NCI-H748 treated with DMSO at 0.1 percent for 48 hours (cell line): Measurements from ENCODE around the gene TOM1L2.

Experiments
- DNase-seq: peaks from one replicate; lab custom pipeline; 2025; lab: John Stamatoyannopoulos, UW

Gene TOM1L2

DNA sequence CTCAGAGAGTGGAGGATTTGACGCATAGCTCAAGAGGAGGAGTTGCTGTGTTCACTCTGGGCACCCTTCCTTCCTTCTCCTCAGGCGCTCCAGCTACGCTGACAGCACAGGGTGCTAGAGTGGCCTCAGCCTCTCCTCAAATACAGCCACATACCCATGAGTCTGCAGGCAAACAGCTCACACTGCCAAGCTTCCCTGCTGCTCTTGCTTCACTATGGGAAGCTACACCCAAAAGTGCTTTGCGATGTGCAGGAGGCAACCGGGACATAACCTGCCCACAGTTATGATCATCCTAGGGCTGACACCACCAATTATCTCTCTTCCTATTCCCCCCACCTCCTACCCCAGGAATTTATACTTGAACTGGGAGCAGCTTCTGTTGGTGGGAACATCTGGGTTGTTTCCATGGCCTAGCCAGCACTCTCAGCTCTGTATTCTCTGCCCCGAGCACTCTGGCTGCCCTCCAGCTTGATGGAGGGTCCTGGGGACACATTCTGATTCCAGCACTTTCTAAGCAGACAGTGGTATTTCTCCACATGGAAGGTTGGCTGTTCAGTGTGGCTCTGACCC lies 95.2 kb downstream of the TOM1L2 start:
- no peak for DNase-seq

DNA sequence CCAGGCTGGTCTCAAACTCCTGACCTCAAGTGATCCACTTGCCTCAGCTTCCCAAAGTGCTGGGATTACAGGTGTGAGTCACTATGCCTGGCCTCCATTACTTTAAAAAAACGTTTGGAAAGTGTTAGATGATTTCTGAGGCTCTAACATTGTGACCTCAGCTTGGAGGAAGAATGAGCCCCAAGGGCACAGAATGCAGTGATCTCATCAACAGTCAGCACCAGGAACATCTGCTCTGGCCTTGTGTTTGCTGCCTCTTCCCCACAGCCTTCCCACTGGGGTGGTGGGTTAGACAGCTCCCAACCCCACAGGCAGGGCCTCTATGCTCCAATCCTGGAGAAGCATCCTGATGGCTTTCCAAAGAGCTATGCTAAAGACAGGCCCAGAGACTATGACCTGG lies 97.7 kb downstream of the TOM1L2 start:
- DNase-seq = no peak

DNA sequence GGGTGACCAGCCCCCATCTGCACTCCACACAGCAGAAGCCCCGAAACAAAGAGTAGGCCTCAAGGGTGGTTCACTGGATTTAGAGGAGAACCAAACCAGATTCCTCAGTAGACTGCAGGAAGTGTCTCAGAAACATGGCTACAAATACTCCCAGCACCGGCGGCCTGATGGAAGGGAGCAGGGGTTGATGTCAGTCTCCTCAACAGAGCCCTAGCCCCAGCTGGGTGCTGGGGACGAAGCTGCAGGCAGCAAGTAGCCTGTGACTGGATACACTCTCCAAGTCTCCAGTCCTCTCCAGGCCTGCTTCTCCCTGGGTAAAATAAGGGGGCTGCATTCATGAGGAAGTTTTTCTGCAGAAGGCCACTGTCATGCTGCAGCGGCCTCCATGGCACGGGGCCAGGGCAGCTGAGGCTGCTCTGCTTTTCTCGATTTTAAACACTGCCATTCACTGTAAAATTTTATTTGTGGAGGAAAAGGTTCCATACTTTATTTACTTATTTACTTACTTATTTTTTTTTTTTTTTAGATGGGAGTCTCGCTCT lies 98.7 kb downstream of the TOM1L2 start:
- no peak for DNase-seq

DNA sequence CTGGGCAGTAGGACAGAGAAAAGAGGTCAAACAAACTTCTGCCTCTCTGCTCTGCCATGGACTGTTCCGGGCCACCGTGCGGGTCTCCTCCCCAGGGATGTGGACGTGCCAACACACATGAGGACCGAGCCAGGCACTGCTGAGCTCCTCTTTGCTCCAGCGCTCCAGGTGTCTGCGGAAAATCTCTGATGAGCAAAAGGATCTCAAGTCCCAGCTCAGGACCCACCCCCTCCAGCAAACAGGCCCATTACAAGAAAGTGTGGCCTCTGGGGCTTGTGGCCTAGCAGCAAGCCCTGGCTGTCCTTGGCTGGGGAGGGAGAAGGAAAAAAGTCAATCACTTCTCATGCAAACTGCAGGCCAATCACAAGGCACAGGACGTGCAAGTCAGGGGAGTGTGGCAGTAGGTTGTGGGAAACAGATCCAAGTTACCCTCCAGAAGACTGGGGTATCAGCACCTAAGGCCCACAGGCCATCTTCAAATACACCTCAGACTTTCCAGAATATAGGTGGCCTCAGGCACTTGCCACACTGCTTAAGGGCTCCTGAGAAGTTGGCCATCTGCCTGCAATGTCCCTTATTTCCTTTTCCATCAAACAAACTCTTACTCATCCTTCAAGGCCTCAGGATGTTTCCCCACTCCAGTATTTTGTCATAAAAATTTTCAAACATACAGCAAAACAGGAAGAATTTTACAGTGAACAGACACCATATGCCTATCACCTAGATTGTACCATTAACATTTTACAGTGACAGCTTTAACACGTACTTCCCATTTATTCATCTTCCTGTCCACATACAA lies 99.5 kb downstream of the TOM1L2 start:
- no peak for DNase-seq

DNA sequence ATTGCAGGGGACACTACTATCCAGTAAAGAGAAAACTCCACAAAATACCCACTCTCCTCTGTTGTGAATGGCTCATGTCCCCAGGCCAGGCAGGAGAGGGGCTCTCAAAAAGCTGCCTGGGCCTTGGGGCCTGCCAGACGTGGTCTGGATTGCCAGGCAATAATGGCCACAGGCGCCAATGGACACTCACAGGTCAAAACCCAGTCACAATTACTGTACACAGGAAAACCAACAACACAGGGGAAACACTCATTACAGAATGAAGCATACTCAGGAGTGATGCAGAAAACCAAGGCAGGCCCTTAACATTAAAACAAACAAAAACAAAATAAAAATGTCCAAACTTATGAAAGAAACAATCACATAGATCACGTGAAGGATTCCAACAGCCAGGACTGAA lies 100.3 kb downstream of the TOM1L2 start:
- DNase-seq = no peak

DNA sequence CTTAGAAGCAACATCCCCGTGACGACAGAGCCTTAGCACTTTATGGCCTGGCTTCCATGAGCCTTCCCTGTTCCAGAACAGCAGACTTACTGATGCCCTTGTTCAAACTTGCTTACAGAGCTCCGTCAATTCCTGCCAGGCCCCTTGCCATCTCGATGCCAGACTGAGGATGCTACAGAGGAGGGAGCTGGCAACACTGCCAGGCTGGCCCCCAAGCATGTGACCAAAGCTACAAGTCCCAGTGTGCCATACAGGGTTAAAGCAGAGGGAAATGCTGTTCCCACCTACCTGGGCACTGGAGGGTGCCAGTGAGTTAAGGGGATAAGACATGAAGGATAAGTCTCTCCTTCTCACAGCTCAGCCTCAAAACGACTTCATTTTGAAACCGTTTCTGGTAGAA lies 102.0 kb downstream of the TOM1L2 start:
- no peak for DNase-seq

DNA sequence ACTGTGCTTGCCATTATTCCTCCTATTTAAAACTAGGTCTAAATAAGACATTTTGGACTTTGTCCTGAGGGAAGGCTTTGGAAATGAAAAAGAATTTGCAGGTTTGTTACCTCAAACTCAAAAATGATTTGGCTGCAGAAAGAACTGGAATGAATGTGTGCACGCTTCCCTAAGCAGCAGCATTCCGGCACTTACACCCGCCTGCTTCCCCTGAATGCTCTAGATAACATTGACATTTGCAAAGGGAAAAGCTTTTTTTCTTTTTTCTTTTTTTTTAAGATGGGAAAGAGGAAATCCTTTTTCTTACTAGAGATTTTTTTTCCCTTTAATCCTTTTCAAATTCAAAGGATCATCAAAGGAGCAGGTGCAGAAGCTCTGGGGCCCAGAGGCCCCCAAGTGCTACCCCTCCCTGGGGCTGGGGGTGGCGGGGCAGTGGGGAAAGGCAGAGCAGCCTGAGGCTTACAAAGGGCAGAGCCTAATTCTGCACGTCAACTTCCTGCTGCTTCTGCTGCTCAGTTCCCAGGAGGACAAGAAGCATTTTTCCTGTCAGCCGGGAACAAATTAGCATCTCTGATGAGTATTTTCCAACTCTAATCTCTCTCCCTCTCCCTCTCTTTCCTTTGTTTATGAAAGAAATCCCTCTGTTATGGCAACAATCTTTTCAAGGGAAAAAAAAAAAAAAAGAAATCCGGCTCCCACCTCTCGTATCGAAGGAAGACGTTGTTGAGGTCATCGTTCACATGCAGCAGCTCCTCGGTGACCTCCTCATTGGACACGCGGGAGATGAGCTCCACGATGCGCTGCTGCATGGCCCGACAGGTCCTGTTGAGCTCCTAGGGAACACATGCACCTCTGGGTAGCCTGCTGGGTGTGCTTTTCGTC lies 103.3 kb downstream of the TOM1L2 start:
- no peak for DNase-seq

DNA sequence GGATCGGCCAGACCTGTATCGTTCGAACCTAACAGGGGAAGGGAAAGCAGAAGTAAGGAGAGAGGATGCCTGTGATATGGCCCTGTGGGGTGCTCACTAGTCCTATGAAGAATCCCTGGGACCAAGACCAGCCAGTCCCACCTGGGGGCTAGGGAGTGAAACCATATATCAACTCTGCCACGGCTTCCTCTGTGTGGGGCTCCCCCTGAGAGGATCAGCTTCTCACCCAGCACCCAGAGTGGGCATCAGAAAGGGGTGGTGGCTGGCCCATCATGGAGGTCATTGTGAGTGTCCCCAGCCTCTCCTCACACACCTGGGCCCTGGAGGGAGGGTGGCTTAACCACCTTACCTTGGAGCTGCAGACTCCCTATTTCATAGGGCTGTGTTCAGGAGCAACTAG lies 105.3 kb downstream of the TOM1L2 start:
- no peak for DNase-seq

DNA sequence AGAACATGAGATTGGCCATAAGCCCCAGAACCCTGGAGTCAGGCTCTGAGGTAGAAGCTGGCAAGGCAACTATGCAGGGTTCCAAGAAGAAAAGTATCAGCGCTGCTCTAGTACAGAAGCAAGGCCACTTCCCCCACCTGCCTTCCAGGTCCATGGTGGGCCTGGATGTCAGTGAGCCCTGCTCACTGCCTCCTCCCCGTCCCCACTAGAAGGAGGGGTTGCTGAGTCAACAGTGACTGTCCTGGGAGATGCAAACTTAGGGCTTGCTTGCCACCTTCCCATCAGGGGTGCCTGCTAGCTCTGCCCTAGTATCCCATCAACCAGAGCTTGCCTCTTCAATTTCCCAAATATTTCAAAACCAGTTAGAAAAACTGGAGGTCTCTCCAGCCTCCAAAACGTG lies 105.8 kb downstream of the TOM1L2 start:
- DNase-seq = no peak

DNA sequence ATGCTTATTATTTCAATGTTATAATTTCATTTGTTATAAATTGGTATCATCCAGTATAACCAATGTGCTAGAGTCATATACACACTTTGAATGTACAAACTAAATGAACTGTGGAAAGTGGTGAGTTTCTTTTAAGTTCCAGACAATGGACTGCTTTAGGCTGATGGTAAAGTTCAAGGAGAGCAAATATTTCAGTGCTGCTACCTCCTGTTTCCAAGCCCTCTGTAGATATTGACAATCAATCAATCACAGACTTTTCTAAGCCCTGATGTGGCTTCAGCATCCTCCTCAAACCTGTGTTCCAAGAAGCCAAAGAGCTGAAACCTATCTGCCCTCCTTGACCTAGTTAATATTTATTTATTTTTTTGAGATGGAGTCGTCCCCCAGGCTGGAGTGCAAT lies 107.2 kb downstream of the TOM1L2 start:
- DNase-seq = no peak

DNA sequence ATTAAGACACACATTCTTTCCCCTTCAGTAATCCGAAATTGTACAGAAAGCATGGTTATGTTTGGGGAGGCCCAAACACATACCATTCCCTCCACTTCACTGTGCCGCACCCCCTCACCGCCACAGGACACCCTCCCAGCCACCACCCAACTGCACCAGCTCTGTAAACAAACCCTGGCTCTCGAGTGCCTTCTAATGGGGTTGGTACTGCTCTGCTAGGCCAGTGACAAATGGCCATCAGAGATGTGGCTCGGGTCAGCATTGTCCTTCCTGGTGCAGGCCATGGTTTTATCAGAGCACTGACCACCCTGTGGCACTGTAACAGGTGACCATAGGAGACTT lies 111.5 kb downstream of the TOM1L2 start:
- no peak for DNase-seq

DNA sequence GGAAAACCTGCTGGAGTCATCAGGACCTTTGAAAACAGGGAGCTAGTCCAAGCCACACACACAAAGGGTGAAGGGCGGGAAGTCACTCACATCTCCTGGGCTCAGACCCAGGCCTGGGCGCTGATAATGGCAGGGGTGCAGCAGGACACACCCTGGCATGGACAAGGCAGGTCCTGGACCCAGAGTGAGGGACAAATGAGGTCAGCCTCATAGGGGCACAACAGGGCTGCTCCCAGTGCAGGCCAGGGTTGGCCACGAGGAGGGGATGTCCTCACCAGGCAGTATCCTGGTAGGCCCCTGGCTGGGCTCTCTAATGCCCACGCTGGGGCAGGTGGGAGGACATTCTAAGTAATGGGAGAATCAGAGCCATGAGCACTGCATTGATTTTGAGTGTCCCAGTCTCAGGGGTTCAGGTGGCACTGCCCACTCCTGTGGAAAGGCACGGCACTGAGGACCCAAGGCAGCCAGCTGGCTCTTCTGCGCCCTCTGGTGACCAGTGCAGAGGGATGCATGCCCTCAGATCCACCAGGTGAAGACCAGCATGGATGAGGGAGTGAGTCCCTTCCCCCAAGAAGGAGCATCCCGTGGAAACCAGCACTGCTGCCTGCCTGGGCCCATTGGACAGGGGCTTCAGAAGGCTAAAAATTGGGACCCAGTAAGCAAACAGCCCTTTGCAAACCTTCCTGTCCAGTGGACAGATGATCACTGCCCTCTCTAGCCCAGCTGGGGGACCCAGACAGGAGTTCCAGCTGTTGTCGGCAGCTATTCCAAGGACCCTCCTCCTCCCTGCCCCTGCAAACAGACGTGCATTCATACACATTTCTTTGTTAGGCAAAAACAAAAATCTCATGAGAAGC lies 112.1 kb downstream of the TOM1L2 start:
- DNase-seq = peak; percentile 48

DNA sequence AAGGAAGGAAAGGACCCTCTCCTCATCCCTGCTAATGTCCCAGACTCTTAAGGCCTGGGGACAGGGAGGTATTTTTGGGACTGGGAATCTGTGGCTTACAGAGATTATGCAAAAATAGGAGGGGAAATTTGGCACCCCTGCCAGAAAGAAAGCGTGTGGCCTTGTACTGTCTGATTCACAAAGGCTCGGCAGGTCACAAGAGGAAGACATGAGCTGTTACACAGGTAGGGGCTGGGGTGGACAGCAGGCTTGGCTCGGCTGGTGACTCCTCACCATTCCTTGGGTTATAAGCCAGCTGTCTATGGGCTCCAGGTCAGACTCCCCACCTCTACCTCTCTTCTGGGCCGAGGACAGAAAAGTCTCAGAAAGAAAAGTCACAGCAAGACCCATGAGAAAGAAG lies 114.7 kb downstream of the TOM1L2 start:
- DNase-seq = no peak

DNA sequence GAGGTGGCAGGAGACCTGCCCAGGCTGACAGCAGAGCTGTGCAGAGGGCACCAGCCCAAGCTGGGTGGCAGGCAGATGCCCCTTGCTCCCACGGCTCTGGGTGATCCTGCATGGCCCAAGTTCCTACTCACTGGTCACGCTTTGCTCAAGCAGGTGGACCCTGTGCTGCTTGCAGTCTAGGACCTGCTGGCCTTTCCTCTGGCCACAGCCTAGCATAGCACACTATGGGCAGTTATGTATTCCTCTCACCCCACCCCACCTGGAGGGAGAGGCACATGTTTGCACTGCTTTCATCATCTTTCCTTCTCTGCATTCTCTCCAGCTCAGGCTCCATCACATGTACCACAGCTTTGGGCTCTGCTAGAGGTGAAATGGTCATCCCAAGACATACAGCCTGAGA lies 115.8 kb downstream of the TOM1L2 start:
- DNase-seq = no peak

DNA sequence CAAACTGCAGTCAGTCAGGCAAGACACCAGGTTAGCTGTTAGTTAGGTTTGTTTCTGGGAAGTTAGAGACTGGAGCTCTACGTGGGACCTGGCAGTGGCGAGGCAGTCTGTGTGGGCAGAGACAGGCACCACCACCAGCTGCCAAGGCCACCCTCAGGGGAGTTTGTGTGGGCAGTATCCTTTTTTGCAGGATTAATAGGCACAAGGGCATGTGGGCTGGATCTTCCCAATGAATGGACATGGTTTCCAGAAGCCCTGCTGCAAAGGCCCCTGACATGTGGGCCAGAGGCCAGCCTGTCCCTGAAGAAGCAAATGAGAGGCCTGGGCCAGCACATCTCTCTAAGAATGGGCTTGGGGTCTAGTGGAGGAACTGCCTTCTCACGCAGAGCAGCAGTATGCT lies 116.2 kb downstream of the TOM1L2 start:
- no peak for DNase-seq

DNA sequence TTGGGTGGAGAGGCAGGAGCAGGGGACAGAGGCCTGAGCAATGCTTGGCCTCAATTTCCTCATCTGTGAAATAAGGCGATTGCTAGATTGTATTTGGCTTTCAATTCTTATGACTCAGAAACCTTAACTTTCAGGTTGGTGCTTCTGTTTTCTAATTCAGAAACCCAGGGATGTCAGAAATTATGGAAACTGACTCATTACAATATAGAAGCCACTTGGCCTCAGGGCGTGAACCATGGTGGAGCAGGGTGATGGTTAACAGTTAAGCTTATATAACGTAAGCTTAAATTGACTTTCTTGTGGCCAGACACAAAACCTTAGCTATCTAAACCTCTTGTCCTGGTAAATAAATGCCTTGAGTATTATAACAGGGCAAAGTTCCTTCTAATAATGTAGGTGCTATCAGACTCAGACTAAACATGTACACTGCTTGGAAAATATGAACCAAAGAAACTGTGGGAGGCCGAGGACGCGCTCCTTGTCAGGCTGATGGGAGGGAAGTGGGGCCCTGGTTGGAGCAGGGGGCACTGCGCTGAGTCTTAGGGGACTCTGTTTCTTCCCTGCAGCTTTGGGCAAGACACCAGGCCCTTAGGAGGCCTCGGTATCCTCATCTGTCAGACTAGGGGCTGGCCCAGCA lies 118.3 kb downstream of the TOM1L2 start:
- no peak for DNase-seq

DNA sequence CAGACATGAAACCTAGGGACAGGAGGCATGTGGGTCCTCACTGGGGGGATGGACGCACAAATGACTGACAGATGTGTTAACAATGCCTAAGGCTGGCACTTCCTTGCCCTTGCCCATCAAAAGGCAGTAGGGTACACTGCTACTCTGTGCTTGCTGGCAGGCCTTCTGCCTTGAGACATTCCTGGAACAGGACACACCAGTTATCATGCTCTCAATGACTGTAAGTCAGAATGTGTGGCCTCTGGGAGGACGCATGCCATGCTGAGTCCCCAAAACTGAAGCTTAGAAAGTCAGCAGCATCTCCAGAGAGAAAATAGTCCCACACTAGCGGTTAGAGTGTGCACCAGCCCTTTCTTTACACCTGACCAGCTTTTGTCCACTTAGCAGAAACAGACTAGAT lies 119.3 kb downstream of the TOM1L2 start:
- DNase-seq = no peak

DNA sequence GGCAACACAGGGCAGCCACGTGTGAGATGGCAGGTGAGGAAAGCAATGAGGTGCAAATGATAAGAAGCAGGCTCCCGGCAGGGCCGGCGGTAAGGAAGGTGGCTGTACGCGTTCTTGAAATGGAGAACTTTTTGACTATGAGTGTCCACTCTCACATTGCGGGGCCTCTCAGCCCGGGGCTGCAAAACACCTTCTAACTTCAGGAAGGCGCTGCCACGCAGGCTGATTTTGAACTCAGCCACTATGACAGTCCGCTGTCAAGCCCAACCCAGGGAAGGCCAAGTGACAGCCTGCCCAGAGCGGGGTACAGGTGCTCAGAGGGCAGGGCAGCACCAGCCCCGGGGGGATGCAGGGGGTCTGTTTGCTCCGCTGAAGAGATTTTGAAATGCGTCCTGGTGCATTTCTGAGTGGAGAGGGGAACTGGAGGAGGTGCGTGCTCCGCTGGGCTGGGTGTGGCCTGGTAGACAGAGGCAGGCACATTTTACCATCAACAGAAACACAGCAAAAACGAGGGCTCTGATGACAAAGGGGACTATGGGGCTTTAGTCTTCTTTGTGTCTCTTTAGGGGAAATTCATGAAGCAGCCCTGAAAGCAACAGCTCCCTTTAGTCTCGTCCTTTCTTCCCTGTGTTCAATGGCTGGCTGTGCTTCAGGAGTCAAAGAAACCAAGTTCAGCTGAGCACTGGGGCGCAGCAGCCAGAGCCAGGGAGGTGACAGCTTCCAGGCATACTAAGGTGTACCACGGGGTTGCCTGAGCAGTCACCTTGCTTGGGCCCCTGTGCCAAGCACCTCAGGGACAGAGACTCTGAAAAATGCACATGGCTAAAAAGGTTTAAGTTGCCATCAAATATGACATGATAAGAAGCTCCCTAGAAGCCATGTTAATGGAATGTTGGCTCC lies 120.8 kb downstream of the TOM1L2 start:
- no peak for DNase-seq

DNA sequence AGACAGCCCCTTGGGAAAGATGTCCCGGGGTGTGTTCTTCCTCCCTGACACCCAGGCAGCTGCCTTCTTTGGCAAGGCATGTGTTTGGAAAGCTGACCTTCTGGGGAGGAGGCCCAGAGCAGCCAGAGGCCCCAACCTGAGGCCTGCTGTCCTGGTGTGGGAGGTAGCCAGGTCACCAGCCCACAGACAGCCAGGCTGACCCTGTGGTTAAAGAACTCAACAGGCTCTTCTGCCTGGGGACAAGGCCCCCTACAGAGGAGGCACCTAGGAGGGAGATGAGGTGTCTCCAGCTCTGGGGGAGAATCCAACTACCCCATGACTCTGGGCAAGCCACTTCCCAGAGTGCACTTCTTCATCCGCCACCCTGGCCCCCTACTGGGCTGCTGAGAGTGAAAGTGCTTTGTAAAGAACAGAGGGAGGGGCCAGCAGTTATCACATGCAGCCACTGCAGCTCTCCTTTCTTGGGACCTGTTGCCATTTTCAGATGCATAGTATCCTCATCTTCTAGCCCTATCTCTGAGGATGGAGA lies 122.3 kb downstream of the TOM1L2 start:
- DNase-seq = no peak
